Measurements from ENCODE around the gene ZNF236. TPM values are rescaled to one million over a fixed set of nuclear protein-coding genes. Genes with fewer than 3 reads are reported as not detected.
"Not testable (repeated sequence)": the region's sequence is repeated elsewhere in the genome, so short reads cannot be mapped to it uniquely, and the experiment has no call there.

ZNF236 gene
- total RNA-seq, 4 donors from 2014 or later, result 10.1 to 15.8 (median 14.8) TPM

DNA sequence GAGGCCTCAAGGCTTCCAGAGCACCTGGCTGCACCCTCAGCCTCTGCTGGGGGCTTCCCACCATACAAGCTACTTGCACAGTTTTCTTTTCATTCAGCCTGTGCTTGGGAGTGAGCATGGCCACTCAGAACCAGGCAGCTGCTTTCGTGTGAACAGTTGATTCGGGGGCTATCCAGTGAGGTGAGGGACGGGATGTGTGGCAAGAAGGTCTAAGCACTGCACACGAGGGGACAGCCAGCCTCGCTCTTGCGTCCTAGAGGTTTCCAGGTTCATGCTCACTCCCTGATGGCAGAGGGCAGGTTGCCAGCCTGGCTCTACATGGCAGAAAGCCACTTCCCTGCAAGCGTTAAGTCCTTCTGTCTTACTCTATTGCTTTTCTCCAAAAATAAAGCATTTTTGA, 164.0 kb downstream of the ZNF236 start:
- Histone ChIP-seq H3K27me3 (no peaks in the 10 kb centered on the region), H3K27ac (replicated peaks in 1 of 4) (no peak overlapping the region), H3K4me3 (no peak overlapping the region), H3K9me3 (no peaks in the 10 kb centered on the region), H3K36me3 (no peaks in the 10 kb centered on the region), H3K4me1 (peaks cover 0 to 10% (median 8%) of the 10 kb centered on the region in 4 donors)
- TF ChIP-seq POLR2A (IDR thresholded peaks at IDR 0.05; ENCODE audit: low read depth) (no peak), POLR2AphosphoS5 (IDR thresholded peaks at IDR 0.05) (no peak), EP300 (IDR thresholded peaks at IDR 0.05) (no peak)
- TF ChIP-seq, protein P1, sequence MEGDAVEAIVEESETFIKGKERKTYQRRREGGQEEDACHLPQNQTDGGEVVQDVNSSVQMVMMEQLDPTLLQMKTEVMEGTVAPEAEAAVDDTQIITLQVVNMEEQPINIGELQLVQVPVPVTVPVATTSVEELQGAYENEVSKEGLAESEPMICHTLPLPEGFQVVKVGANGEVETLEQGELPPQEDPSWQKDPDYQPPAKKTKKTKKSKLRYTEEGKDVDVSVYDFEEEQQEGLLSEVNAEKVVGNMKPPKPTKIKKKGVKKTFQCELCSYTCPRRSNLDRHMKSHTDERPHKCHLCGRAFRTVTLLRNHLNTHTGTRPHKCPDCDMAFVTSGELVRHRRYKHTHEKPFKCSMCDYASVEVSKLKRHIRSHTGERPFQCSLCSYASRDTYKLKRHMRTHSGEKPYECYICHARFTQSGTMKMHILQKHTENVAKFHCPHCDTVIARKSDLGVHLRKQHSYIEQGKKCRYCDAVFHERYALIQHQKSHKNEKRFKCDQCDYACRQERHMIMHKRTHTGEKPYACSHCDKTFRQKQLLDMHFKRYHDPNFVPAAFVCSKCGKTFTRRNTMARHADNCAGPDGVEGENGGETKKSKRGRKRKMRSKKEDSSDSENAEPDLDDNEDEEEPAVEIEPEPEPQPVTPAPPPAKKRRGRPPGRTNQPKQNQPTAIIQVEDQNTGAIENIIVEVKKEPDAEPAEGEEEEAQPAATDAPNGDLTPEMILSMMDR (IDR thresholded peaks at IDR 0.05), result no peak
- 91% methylated on average over 7 of the region's 7 CpGs for WGBS
- no peak for DNase-seq (ENCODE audit: extremely low spot score)
- intact Hi-C loops (cut with DNase I), result no loop called here

DNA sequence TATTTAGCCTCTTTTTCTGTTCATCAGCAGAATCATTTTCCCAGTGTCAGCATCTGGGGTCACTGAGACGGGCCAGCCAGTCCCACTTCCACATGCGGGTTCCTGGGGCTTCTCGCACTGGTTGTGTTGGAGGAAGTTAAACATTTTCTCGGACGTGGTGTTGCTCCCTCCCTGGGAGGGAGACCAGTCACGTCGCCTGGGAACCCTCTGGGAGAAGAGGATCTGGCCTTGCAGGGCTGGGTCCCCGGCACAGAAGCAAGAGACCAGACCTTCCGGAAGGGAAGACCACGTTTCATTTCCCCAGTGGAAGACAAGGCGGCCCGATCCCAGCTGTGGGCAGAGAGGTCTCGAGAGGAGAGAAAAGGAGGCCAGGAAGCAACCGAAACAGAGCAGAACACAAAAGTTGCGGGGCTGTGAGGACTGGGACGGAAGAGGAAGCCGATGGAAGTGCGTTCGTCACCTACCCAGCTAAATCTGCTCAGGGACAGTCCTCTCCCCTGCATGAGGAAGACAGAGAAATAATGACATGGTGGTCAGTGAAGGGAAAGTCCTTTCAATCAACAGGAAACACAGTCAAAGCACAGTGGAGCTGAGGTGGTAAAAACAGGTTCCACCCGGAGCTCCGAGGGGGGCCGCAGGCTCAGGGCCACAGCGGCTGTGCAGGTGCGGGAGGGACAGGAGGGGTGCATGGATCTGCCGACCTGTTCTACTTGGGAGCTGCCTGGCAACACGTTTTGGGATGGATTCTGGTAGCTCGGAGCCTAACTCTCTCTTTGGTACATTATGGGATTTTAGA, 165.9 kb downstream of the ZNF236 start:
- Histone ChIP-seq H3K4me1 (peaks cover 0 to 7% (median 5%) of the 10 kb centered on the region in 4 donors), H3K27me3 (no peaks in the 10 kb centered on the region), H3K4me3 (peak overlapping the region in 3 of 4 donors; percentile 7 to 27 (median 9)), H3K36me3 (no peaks in the 10 kb centered on the region), H3K27ac (replicated peaks in 1 of 4) (peak overlapping the region in 3 of 4 donors; percentile 19 to 51 (median 34)), H3K9me3 (no peaks in the 10 kb centered on the region)
- 65% methylated on average over 27 of the region's 27 CpGs for WGBS
- peak in 1 of 2 donors; percentile 11 for TF ChIP-seq POLR2AphosphoS5 (IDR thresholded peaks at IDR 0.05)
- no peak for TF ChIP-seq EP300 (IDR thresholded peaks at IDR 0.05)
- intact Hi-C loops (cut with DNase I), result no loop called here
- no peak for DNase-seq (ENCODE audit: extremely low spot score)

DNA sequence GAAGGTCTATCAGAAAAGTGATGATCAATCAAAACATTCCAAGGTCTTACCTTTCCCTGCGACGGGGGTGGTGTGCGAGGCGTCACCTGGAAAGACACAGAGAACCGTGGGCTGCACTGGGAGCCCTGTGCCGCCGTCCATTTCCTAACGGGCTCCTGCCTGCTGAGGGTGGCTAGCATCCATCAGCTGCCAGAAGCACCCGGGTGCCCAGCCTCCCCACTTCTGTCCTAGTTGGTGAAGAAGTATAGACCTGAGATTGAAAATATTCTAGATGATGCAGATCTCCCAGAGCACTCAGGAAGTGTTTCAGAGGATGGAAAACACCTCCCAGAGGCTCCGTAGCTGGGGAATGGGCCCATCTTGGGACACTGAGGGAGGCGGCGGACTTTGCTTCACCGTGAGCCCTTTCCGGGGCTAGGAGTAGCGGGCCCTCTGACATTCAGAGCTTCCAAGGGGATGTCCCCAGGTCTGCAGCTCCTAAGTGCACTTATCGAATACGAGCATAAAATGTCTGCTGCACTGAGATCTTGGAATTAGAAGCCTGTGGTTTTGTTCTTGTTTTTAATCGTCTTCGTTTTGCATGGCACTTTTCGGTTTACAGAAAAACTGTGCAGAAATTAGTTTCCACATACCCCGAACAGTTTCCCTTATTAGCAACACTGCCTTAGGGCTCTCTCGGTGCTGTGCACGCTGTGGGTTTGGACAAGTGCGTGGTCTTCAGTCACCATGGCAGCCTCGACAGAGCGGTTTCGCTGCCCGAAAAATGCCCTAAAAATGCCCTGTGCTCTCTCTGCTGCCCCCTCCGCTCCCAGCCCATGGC, 166.7 kb downstream of the ZNF236 start:
- H3K4me3 ChIP-seq, result no peak overlapping the region
- no peak for DNase-seq (ENCODE audit: extremely low spot score)
- H3K36me3 ChIP-seq, result no peaks in the 10 kb centered on the region
- peak overlapping the region in 3 of 4 donors; percentile 19 to 51 (median 34) for H3K27ac ChIP-seq (replicated peaks in 1 of 4)
- 97% methylated on average over 29 of the region's 29 CpGs for WGBS
- no peaks in the 10 kb centered on the region for H3K27me3 ChIP-seq
- intact Hi-C loops (cut with DNase I), result no loop called here
- H3K9me3 ChIP-seq, result no peaks in the 10 kb centered on the region
- H3K4me1 ChIP-seq, result no peaks in the 10 kb centered on the region
- TF ChIP-seq, protein P1 (IDR thresholded peaks at IDR 0.05), result no peak
- TF ChIP-seq EP300 (IDR thresholded peaks at IDR 0.05) (no peak), POLR2AphosphoS5 (IDR thresholded peaks at IDR 0.05) (no peak), POLR2A (IDR thresholded peaks at IDR 0.05; ENCODE audit: low read depth) (no peak)

DNA sequence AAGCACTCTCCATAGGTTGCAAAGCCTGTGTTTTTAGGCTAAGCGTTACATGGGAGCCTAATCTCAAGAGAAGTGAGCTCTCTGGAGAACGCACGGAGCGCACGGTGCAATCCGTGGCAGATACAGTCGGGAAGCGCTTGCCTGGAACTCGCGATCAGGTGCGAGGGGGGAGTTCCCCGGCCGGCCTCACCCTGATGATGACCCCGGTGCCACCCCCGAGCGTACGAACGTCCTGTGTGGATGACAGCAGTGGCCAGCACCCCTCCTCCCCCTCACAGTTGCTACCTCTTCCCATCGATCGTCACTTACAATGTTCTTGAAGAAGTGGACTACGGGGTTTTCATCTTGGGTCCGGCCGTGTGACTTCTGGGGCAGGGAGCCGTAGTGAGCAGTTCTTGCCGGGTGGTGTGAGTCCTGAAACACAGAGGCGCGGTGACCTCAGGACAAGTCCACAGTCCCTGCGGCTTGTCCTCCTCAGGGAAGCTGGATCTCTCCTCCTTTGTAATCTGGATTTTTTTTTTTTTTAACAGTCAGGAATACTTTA, 167.4 kb downstream of the ZNF236 start:
- intact Hi-C loops (cut with DNase I), result no loop called here
- no peak for DNase-seq (ENCODE audit: extremely low spot score)
- Histone ChIP-seq H3K36me3 (no peaks in the 10 kb centered on the region), H3K9me3 (no peaks in the 10 kb centered on the region), H3K4me1 (no peaks in the 10 kb centered on the region), H3K27ac (replicated peaks in 1 of 4) (no peak overlapping the region), H3K27me3 (no peaks in the 10 kb centered on the region), H3K4me3 (no peak overlapping the region)
- no peak for TF ChIP-seq POLR2AphosphoS5 (IDR thresholded peaks at IDR 0.05)
- WGBS, result 95% methylated on average over 28 of the region's 28 CpGs

DNA sequence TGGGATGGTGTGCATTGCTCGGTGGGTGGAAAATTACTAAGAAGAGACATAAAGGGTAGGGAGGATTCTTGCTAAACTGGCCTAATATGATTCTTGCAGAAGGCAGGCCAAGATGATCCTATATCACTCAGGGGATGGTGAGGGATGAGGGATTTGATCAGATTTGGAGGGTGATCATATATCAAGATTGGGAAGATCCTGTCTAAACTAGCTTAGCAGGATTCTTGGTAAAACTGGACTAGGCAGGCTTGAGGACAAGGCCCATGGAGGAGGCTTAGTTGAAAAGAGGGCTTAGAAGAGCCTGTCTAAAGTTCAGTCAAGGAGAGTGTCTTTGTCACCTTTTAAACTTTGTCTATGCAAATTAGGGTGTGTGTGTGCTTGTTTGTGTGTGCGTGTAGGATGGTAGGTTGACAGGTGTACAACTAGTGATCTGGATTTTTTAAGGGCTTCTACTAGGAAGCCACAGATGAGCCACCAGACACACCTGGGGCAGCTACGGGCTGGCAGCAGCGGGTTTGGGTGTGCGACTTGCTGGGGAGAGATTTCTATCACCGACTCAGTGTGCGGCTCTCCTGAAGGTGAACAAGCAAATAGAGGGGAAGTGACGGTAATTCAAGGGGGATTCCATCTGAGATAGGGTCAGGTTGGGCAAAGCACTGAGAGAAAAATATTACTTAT, 168.1 kb downstream of the ZNF236 start:
- WGBS, result 79% methylated on average over 8 of the region's 8 CpGs
- H3K27ac ChIP-seq (replicated peaks in 1 of 4); DNase-seq (ENCODE audit: extremely low spot score); H3K27me3 ChIP-seq; H3K4me1 ChIP-seq; H3K9me3 ChIP-seq; H3K36me3 ChIP-seq; H3K4me3 ChIP-seq; intact Hi-C loops (cut with DNase I): not testable (repeated sequence)
